ENCODE measurements around the gene RNF181.
"Not testable (repeated sequence)": the region's sequence is repeated elsewhere in the genome, so short reads cannot be mapped to it uniquely, and the experiment has no call there.

Gene RNF181

GRCh38 chr2:85596486-85597143, 1.1 kb downstream of the RNF181 start:
- no peak for DNase-seq

- no peak for DNase-seq
Observed at GRCh38 chr2:85597241-85597640, 1.7 kb downstream of the RNF181 start.

- DNase-seq: no peak
Observed at GRCh38 chr2:85598594-85599340, 3.2 kb downstream of the RNF181 start.

GRCh38 chr2:85599468-85600234, 4.1 kb downstream of the RNF181 start:
- no peak for DNase-seq

GRCh38 chr2:85600235-85600575, 4.7 kb downstream of the RNF181 start:
- no peak for DNase-seq

- DNase-seq: no peak
Observed at GRCh38 chr2:85600951-85601770, 5.6 kb downstream of the RNF181 start.

GRCh38 chr2:85601771-85602475, 6.4 kb downstream of the RNF181 start:
- no peak for DNase-seq

GRCh38 chr2:85602476-85603234, 7.1 kb downstream of the RNF181 start, which contains the start of gene TMEM150A:
TMEM150A (minus strand) TSS chr2:85602698; CDS start chr2:85601948, 750 bp downstream.
- peak; percentile 48 for DNase-seq

GRCh38 chr2:85604133-85604444, 8.5 kb downstream of the RNF181 start:
- not testable (repeated sequence) for DNase-seq

- no peak for DNase-seq
Observed at GRCh38 chr2:85604568-85605339, 9.2 kb downstream of the RNF181 start.

GRCh38 chr2:85605406-85606115, 10.0 kb downstream of the RNF181 start:
- no peak for DNase-seq

- DNase-seq: no peak
Observed at GRCh38 chr2:85606116-85606455, 10.5 kb downstream of the RNF181 start.

GRCh38 chr2:85607268-85608215, 12.0 kb downstream of the RNF181 start:
- no peak for DNase-seq

GRCh38 chr2:85611217-85611704, 15.7 kb downstream of the RNF181 start:
- DNase-seq: no peak

- peak; percentile 72 for DNase-seq
Observed at GRCh38 chr2:85611705-85612587, 16.4 kb downstream of the RNF181 start, which contains the start of gene C2orf68. C2orf68 (minus strand) TSS chr2:85612066; CDS start chr2:85611984, 82 bp downstream.

- no peak for DNase-seq
Observed at GRCh38 chr2:85613717-85614515, 18.4 kb downstream of the RNF181 start.

- DNase-seq: not testable (repeated sequence)
Observed at GRCh38 chr2:85614757-85615156, 19.2 kb downstream of the RNF181 start.
